Measurements from ENCODE around the gene FNBP1. TPM values are rescaled to one million over a fixed set of nuclear protein-coding genes. Genes with fewer than 3 reads are reported as not detected.
"Not testable (repeated sequence)": the region's sequence is repeated elsewhere in the genome, so short reads cannot be mapped to it uniquely, and the experiment has no call there.

FNBP1 gene
- total RNA-seq, 1 donor from 2014 or later: 23.5 TPM

- peak; percentile 2 for ATAC-seq
These were observed 950 bp upstream of the FNBP1 start for GRCh38 chr9:130043654-130044623.

- ATAC-seq: peak; percentile 62
These were observed 544 bp downstream of the FNBP1 start for GRCh38 chr9:130042406-130042884.

- no peak for ATAC-seq
These were observed 1.2 kb downstream of the FNBP1 start for GRCh38 chr9:130041648-130042405.

- no peak for ATAC-seq
These were observed 1.9 kb downstream of the FNBP1 start for GRCh38 chr9:130040984-130041647.

- no peak for ATAC-seq
These were observed 3.4 kb downstream of the FNBP1 start for GRCh38 chr9:130039528-130040147.

GRCh38 chr9:130036099-130036498 is 6.9 kb downstream of the FNBP1 start:
- peak; percentile 71 for ATAC-seq

- ATAC-seq: peak; percentile 69
These were observed 8.4 kb downstream of the FNBP1 start for GRCh38 chr9:130034570-130034969.

- no peak for ATAC-seq
These were observed 12.3 kb downstream of the FNBP1 start for GRCh38 chr9:130030651-130031127.

GRCh38 chr9:130029223-130029973 is 13.6 kb downstream of the FNBP1 start:
- no peak for ATAC-seq

GRCh38 chr9:130028493-130029222 is 14.3 kb downstream of the FNBP1 start:
- ATAC-seq: no peak

- ATAC-seq: no peak
These were observed 15.2 kb downstream of the FNBP1 start for GRCh38 chr9:130027533-130028365.

- ATAC-seq: no peak
These were observed 16.2 kb downstream of the FNBP1 start for GRCh38 chr9:130026583-130027340.

GRCh38 chr9:130024597-130024994 is 18.4 kb downstream of the FNBP1 start:
- ATAC-seq: no peak

- no peak for ATAC-seq
These were observed 18.9 kb downstream of the FNBP1 start for GRCh38 chr9:130023994-130024596.

- peak; percentile 41 for ATAC-seq
These were observed 19.7 kb downstream of the FNBP1 start for GRCh38 chr9:130023144-130023787.

- ATAC-seq: no peak
These were observed 20.3 kb downstream of the FNBP1 start for GRCh38 chr9:130022566-130023143.

- not testable (repeated sequence) for ATAC-seq
These were observed 21.1 kb downstream of the FNBP1 start for GRCh38 chr9:130021842-130022241.

GRCh38 chr9:130021123-130021522 is 21.9 kb downstream of the FNBP1 start:
- no peak for ATAC-seq

Data from esophagus mucosa (tissue), 1 donor.